UCSD-AML1 (cell line): Measurements from ENCODE around the gene SYT15.
"Not testable (repeated sequence)": the region's sequence is repeated elsewhere in the genome, so short reads cannot be mapped to it uniquely, and the experiment has no call there.

Experiments used
- DNase-seq: peaks from one replicate; lab custom pipeline; 2025; ENCODE audit not compliant: unreplicated experiment; lab: John Stamatoyannopoulos, UW

SYT15 gene

DNA sequence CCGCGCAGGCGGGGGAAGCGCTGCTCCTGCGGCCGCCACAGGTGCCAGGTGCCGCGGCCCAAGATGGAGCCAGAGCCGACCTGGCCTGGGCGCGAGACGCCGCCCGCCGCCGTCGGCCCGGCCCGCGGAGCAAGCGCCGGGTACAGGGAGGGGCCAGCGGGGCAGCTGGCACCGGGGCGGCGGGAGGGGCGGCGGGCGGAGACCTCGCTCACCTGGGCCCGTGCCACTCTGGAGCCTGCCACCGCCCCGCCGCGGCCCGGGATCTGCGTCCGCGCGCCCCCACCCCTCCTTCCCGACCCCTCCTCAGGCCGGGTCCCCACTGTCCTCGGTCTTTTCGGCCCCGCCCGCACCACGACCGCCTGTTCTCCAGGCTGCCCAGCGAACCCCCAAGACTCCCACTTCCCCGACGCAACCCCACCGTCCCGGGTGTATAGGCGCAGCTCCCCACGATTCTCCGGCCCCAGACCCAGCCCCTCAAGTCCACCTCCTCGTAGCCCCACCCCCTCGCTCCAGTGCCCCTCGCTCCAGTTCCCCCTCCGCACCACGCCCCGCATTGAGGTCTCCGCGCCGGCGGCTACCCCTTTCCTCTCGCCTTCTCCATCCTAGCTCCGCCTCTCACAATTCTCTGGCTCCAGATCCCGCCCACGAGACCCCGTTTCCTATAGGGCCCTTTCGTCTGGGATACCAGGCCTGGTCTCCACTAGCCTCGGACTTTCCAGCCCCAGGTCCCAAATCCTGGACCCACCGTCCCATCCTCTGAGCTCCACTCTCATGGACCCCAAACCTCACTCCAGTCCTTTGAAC, 22.2 kb upstream of the SYT15 start, which contains the start of gene GPRIN2:
GPRIN2 (minus strand) TSS at position 144 of the 804 bp plus-strand sequence. CDS start 5,922 bp downstream, outside the sequence.
- no peak for DNase-seq

DNA sequence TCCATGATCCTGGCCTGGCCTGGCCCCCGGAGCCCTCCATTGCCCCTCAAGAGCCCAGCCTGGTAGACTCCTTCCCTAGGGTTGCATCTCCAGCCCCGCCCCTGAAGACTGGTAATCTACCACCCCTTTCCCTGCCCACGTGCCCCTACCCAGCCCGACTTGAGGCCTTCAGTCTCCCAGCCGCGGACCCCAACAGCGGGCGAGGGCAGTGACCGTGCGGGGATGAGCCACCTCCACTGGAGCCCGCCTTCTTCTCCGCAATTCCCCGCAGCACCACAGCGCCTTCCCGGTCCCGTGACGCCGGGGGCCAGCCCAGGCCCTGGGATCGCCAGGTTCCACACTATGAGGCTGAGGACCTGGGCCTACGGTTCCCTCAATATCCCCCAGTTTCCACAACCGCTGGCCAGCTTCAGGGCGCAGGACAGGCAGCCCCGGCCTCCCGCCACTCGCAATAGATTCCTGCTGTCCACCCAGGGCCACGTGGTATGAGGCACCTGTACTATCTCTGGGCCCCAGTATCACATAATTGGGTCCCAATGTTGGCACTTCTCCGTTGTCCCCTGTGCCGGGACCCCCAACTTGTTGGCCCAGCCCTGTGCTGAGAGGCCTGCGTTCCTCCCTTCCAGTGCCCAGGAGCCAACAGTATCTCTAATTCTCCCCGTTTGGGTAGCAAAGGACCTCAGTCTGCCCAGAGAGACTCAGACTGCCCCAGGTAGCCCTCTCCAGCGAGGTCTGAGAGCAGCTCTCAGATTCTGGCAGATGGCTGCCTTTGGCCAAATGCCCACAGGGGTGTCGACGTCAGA, 21.4 kb upstream of the SYT15 start:
- no peak for DNase-seq

DNA sequence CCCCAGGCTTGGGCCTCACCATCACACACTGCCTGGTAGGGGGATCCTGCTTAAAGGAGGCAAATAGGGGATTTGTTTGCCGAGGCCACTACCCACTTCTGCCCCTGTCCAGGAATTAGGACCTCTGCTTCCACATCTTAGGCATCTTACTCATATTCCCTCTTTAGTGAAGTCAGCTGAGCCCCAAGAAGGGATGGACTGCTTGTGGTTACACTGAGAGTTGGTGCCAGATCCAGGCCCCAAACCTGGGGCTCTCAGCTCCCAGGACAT, 20.9 kb upstream of the SYT15 start:
- no peak for DNase-seq

DNA sequence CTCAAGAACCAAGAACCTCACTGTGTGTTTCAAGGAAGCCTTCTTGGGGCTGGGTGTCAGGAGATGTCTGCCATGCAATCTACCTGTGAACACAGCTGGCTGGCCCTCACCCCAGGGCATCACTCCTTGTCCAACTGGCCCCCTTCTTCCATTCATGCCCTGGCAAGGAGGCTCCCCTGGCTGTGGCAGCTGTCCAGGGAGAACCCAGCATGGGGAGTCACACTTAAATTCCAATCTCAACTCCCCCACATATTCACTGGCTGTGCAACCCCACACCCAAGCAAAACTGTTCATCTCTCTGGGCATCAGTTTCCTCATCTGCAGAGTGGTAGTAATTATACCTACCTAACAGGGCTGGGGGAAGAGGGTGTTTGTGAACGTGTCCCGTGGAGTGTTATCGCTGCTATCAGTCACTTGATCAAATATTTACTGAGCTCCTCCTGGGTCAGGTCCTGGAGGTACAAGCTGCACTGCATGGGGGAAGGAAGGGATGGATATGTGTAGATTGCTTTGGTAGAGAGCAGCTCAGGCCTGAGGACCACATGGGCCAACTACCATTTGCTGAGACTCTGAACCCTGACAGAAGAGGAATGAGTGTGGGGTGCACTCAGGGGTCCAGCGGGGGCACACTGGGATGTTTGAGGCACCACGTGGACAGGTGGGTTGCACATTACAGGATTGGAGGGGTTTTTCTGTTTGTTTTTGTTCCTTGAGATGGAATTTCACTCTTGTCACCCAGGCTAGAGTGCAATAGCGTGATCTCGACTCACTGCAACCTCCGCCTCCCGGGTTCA, 20.3 kb upstream of the SYT15 start:
- no peak for DNase-seq

DNA sequence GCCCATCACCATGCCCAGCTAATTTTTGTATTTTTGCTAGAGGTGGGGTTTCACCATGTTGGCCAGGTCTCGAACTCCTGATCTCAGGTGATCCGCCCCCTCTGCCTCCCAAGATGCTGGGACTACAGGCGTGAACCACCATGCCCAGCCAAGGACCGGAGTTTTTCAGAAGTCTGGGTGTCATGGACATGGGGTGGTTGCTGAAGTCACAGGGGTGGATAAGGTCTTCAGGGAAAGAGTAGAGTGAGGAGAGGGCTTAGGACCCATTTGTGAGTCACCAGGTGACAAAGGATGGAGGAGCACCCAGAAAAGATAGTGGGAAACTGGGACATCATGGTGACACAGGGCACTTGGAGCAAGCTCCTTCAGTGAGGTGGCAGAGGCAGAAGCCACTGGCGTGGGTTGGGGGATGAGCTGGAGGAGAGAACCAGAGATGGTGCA, 19.7 kb upstream of the SYT15 start:
- DNase-seq, result no peak

DNA sequence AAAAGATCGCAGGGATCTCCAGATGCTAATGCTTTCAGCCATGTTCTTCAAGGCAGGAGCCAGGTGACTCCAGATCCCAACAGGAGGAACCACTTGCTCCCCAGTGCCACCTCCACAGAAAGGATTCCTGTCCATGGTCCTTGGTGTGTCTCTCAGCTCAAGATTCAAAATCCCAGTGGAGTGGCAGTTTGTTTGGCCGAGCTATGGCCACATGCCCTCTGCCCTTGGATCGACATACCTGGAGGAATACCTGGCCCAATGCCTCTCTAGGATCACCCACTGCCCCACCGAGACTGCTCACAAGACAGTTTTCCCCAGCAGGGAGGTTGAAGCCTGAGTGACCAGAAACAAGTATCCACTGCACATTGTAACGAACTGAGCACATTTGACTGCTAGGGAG, 18.5 kb upstream of the SYT15 start:
- DNase-seq, result no peak

DNA sequence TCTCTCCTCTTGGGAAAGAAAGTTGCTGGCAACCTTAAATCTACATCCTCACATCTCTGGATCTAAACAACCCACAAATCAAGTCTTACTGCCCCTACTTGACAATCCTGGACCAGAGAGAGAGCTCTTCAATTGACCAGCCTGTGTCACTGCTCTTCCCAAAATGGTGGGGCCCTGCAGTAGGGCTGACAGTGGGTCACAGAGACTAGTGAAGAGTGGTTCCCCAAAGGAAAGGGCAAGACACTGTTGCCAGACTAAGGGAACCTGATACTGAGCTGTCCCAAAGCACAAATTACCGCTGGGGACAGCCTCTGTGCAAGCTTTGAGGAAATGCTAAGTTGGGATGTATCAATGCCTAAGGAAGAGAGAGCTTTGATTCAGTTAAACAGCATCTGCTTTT, 18.0 kb upstream of the SYT15 start:
- no peak for DNase-seq

DNA sequence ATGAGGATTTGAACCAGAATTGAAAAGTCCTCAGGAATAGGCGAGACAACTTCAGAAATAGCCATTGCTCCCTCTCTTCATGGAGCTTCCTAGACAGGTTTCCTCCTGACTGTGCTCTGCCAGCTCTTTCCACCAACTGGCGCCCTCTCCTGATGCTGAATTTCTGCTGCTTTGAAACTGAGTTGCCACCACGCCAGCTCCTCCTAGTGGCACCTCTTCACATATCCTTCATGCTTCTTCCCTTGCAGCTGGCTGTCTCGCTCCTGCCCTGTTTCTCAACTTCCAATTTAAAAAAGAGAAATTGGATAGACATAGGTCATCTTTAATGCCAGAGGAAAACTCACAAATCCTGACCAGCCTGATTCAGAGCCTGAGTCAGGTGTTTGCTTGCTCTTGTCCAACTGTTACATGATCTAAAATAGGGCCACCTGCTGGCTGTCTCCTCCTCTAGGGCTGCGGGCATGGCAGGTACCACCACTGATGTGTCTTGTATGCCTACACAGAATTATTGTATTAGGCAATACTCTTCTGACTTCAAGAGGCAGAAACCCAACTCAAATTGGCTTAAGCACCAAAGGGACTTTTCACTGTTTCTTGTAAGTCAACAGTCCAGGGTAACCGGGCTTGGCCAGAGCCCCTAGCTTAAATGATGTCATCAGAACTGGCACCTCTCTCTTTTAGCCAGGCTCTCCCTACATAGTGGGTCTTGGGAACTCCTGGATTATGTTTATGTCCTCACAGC, 13.2 kb upstream of the SYT15 start:
- DNase-seq, result peak; percentile 47

DNA sequence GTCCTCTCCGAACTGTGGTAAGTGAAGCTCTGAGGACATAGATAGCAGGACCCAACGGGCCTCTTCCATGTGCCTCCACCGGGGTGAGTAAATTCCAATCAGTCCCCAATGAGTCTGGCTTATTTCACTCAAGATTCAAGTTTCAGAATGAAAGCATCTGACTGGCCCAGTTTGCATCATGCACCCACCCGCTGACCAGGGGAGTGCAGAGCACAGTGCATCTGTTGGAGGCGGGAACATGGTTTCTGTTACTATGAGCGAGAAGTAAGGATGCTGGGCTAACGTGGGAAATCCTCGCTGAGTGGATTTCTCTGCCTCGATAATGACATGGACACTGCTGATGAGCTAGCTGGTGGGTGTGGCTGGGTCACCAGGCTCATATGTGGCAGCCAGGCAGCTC, 11.8 kb upstream of the SYT15 start:
- DNase-seq, result not testable (repeated sequence)

DNA sequence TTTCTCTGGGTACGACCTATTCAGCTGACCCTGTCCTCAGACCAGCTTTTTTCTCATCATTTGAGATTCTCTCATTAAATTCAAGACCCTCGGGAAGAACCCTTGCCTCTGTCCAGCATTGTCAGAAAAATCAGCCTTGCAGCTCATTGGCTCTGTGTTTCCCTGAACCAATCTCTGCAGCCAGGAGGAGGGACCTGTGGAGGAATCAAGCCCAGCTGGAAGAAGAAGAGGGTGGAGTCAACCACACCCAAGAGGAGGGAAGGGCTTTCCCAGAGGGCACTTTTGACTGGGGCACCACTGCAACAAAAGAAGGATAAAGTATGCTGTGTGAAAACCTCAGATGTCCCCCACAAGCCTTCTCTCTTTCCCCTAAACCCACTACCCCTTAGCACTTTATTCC, 8.3 kb upstream of the SYT15 start:
- not testable (repeated sequence) for DNase-seq

DNA sequence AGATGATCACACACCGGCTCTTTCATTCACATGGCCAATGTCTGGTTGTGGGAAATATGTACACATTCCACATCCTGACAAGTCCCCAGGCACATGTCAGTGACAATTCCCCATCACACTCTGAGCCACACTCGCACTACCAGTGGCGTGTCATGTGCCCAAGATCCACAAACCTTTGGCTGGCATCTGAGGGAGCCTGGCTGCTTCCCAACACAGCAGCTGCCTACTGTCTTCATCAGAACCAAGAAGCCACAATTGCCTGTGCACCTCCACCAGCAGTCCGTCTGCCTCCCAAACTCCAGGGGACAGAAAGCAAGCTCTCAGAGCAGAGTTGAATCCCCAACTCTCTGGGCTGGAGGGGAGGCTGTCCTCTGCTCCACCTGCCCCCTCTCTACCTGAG, 6.2 kb upstream of the SYT15 start:
- not testable (repeated sequence) for DNase-seq

DNA sequence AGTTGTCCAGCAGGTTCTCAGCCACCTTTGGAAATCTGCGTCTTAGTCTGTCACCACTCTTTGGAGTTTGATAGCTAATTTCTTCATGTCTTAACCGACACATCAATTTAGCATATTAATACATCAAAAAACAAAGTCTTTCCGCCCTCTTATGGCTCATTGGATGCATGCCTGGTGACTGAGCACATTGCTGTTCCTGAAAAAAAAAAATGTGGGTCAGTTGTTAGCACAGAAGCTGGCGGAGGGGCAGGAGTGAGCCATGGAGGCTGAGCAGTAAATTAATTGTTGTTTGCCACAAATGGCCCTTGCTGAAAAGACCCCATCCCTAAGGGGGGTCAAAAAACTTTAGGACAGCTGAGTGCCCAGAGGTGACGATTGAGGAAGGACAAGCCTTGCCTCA, 5.6 kb upstream of the SYT15 start:
- DNase-seq, result not testable (repeated sequence)

DNA sequence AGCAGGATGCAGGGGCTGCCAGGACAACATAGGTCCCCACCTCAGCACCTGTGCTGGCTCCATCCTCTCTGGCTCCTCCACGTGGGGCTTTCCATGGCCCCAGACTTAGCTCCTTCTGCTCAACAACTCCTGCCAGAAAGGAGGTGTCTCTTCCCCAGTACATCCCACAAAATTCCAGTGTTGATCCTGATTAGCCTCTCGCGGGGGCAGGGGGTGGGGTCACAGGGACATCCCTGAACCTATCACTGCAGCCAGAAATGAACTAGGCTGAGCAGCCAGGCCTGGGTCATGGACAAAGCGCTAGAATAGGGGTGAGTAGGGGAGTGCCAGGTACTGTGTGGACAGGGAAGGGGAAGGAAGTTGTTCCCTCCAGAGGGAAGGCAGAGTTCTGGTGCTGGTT, 5.0 kb upstream of the SYT15 start:
- DNase-seq, result not testable (repeated sequence)

DNA sequence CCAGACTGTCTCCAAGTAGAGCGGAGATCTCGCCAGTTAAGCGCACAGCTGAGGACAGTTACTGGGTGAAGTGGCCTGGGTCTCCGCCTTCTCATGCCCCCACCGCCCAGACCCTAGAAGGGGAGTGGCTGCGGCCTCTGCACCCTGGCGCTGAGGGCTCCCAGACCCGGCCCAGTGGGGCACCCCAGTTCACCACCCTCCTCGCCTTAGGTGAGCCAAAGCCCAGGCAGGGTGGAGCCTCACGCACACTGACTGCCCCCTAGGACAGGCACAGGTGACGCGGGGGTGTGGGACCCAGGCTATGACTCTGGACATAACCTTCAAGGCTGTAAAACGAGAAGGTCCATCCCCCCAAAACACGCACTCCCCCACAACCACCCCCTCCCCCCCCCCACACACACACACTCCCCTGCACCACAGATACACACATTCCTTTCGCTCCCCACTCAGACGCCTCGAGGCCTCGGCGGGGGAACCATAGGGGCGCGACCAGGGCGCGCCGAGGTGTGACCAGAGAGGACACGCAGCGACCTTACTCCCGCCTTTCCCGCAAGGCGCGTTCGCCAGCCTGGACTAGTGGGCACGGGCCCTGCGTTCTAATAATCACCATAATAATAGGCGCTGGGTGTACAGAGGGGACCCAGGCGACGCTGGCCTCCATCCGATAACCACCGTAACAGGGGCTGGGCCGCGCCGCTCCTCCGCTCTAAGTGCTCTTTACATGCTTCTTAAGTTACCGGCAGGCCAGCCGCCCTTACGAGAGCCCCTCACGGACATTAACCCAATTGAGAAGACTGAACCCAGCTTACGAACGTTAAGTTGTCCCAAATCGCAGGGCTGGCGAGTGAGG, 1.1 kb upstream of the SYT15 start:
- DNase-seq, result not testable (repeated sequence)

DNA sequence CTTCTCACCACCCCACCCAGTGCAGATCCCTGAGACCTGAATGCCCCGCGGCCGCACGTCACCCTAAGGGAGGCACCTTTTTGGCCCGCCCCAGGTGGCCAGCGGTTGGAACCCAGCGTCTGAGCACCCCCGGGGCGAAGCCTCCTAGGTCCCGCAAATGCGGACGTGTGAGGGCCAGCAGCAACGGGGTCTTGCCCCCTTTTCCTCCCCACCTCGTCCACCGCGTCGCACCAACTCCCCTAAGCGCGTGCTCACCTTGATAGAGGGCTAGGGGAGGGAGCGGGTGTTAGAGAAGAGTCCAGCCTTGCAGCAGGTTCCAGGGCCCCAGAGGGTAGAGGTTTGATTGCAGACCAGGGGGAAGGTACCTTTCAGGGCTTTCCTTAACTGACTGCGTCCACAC, 450 bp downstream of the SYT15 start:
- not testable (repeated sequence) for DNase-seq

DNA sequence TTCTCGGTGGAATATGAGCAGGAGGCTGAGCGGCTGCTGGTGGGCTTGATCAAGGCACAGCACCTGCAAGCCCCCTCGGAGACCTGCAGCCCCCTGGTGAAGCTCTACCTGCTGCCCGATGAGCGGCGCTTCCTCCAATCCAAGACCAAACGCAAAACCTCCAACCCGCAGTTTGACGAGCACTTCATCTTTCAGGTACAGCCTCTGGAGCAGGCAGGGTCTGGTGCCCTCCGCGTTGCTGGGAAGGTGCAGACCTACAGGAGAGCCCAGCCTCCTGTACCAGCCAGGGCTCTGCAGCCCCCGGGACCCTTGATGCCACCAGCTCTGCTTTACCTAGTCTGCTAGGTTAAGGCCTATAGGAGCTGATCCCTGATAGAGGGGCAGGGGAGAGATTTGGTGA, 3.1 kb downstream of the SYT15 start:
- not testable (repeated sequence) for DNase-seq

DNA sequence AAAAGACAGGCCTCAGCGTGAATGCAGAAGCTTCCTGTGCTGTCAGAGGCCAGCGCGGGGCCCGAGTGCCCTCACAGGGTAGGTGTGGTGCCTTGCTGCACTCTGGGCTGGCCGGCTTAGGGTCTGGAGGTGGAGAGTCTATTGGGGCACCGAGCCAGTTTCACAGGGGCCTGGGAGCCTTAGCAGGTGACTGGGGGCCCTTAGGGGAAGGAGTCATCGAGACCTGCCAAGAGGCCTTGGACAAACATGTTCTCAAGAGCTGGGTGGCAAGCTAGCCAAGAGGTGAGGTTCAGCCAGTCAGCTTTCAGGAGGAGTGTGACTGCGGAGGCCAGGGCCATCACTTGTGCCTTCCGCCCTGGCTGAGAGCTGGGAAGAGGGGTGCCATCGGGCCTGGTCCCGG, 3.6 kb downstream of the SYT15 start:
- DNase-seq, result not testable (repeated sequence)

DNA sequence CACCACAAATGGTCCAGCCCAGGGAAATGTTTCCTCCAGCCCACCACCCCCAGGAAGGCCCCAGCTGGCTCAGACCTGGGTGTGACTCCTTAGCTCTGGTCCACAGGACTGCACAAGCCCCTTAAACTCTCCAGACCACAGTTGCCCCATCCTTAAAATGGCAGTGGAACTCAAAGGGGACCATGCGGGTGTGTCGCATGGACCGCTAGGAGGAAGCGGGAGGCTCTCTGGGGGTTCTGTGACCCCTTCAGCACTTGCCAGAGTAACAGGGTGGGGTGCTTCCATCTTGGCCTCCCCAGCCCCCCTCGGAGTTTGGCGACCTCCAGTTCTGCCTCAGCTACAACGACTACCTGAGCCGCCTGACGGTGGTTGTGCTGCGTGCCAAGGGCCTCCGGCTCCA, 5.3 kb downstream of the SYT15 start:
- DNase-seq, result not testable (repeated sequence)

DNA sequence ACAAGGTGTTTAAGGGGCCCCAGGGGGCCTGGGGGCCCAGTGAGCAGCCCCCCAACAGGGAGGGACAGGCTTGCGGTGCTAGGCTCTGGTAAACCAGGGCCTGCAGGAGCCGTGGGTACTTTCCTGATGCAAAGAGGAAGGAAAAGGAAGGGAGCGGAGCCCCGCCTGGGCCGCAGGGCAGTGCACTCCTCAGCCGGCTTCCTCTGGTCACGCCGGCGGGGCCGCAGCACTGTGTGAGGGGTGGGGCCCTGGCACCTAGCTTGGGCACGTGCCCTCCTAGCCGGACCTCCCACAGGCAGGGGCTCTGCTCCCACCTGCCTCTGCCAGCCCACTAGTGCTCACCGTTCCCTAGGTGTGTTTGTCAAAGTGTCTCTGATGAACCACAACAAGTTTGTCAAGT, 6.3 kb downstream of the SYT15 start:
- not testable (repeated sequence) for DNase-seq

DNA sequence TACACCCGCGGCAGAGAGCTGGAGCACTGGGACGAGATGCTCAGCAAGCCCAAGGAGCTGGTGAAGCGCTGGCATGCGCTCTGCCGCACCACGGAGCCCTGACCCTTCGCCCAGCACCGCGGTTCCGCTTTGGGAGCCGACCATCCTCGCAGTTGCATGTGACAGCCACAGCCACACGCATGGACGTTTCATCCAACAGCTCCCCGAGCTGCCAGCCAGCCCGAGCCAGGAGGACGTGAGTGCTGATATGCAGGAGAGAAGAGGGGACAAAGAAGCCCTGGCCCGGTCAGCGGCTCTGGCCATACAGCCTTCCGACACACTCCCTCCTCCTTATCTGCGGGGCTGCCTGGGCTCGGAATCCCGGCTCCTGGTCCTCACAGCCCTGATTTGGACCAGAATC, 8.6 kb downstream of the SYT15 start:
- DNase-seq, result not testable (repeated sequence)
